Tibial artery (tissue), 4 donors: ENCODE data around the gene TRAP1.
"Not testable (repeated sequence)": the region's sequence is repeated elsewhere in the genome, so short reads cannot be mapped to it uniquely, and the experiment has no call there.

ENCODE experiments used
- DNase-seq, 2 donors: peaks; one replicate each; pipeline ENCODE4 v3.0.0-alpha.2; 2019
- H3K27ac ChIP-seq, 2 donors: fragments of 200-600 bp; sonication (generic) in 1 of 2; 1 replicate in 1 of 2; 2 replicates in 1 of 2; pipeline ENCODE4 v1.5.1; 2018 to 2019; ENCODE audit warnings: mild to moderate bottlenecking in 1 of 2
- H3K27me3 ChIP-seq, 2 donors: fragments of 200-600 bp; sonication (generic) in 1 of 2; one replicate each; pipeline versions ENCODE4 v1.5.1 to v1.6.0; 2016 to 2019
- H3K36me3 ChIP-seq, 3 donors: fragments of 200-600 bp; sonication (generic) in 2 of 3; one replicate each; pipeline ENCODE4 v1.5.1; 2016 to 2019; ENCODE audit warnings: mild to moderate bottlenecking in 2 of 3
- H3K4me1 ChIP-seq, 4 donors: fragments of 200-600 bp; sonication (generic) in 2 of 4; 1 replicate in 3 of 4; 2 replicates in 1 of 4; pipeline ENCODE4 v1.5.1; 2016 to 2019
- H3K4me3 ChIP-seq, 2 donors: fragments of 200-600 bp; sonication (generic) in 1 of 2; 1 replicate in 1 of 2; 2 replicates in 1 of 2; pipeline ENCODE4 v1.5.1; 2018 to 2019; ENCODE audit warnings: mild to moderate bottlenecking in 2 of 2
- H3K9me3 ChIP-seq, 3 donors: fragments of 200-600 bp; sonication (generic) in 1 of 3; one replicate each; pipeline ENCODE4 v1.5.1; 2016 to 2019
- intact Hi-C: fragments of 100-400 bp; cut with DNase I; formaldehyde crosslinking; loops from one replicate; pipeline ENCODE4 v1.15.0; 2023; ENCODE audit warnings: low total_unique reads
- TF ChIP-seq, protein P1 (sequence below), 2 experiments: fragments of 200-600 bp in 1 of 2; fragments of 450-650 bp in 1 of 2; IDR thresholded peaks; one replicate each; pipeline ENCODE4 v1.5.1; 2017 to 2019; ENCODE audit warnings: antibody characterized with exemption in 2 of 2, mild to moderate bottlenecking in 1 of 2, moderate library complexity in 1 of 2

TRAP1 gene

DNA sequence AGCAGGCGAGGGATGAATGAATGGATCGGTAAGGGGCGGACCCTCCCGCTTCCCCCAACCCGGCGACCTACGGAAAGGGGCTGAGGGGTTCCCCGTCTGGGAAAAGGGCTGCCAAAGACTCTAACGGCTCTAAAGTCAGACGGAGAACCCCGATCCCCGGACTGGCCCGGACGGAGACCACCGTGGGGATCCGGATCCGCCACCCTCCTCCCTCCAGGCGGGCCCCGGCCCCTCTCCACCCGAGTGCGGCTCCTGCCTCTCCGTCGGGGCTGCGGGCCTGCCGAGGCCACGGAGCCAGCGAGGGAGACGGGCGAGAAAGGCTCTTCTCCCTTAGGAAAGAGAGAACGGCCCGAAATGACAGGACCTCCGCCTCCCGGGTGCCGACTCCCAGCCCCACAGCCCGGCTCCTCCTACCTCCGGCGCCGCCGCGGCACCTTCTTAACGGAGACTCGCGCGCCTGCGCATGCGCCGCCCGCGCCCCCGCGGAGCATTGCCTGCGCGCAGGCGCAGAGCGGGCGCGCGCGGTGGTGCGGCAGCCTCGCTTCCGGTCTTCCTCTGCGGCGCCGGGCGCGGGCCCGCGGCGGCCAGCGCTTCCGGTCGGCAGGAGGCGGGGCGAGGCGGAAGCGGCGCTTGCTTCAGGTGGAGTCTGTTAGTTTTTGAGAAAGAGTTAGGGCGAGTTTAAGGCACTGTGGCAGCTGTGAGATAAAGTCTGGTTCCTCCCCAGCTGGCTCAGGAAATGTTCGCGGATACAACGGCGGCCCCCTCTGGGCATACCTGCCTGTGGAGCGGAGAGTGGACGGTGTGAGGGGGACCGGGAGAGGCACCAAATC lies 106.0 kb downstream of the TRAP1 start, which contains the start of gene SLX4:
SLX4 (minus strand) TSS at position 461 of the 830 bp plus-strand sequence. CDS start 2,642 bp downstream, outside the sequence.
- peaks cover 0 to 2% (median under 1%) of the 10 kb centered on the region in 3 donors for H3K36me3 ChIP-seq
- intact Hi-C loops = loop anchor here (5.0 kb wide), 1 partner anchor 84 kb away; no protein-coding TSS in a partner anchor
- H3K9me3 ChIP-seq = no peaks in the 10 kb centered on the region
- H3K4me1 ChIP-seq = peaks cover 0 to 27% (median 17%) of the 10 kb centered on the region in 4 donors
- DNase-seq = peak; percentile 85 to 94
- peak within 1 kb of the TSS; percentile 93 for H3K4me3 ChIP-seq
- TF ChIP-seq, protein P1, sequence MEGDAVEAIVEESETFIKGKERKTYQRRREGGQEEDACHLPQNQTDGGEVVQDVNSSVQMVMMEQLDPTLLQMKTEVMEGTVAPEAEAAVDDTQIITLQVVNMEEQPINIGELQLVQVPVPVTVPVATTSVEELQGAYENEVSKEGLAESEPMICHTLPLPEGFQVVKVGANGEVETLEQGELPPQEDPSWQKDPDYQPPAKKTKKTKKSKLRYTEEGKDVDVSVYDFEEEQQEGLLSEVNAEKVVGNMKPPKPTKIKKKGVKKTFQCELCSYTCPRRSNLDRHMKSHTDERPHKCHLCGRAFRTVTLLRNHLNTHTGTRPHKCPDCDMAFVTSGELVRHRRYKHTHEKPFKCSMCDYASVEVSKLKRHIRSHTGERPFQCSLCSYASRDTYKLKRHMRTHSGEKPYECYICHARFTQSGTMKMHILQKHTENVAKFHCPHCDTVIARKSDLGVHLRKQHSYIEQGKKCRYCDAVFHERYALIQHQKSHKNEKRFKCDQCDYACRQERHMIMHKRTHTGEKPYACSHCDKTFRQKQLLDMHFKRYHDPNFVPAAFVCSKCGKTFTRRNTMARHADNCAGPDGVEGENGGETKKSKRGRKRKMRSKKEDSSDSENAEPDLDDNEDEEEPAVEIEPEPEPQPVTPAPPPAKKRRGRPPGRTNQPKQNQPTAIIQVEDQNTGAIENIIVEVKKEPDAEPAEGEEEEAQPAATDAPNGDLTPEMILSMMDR (IDR thresholded peaks at IDR 0.05) = peak in 1 of 2 experiments; percentile 24
- H3K27me3 ChIP-seq = no peaks in the 10 kb centered on the region
- H3K27ac ChIP-seq = peak within 1 kb of the TSS; percentile 81 to 90

- Histone ChIP-seq H3K4me1 (peaks cover 0 to 27% (median 17%) of the 10 kb centered on the region in 4 donors), H3K36me3 (peaks cover 0 to 7% (median 5%) of the 10 kb centered on the region in 3 donors), H3K27ac (peak overlapping the region; percentile 81 to 90), H3K9me3 (no peaks in the 10 kb centered on the region), H3K4me3 (peak overlapping the region; percentile 93), H3K27me3 (no peaks in the 10 kb centered on the region)
- TF ChIP-seq, protein P1 (IDR thresholded peaks at IDR 0.05) = no peak
- intact Hi-C loops = loop anchor here (5.0 kb wide), 1 partner anchor 83 kb away; no protein-coding TSS in a partner anchor
- no peak for DNase-seq
These were observed 106.6 kb downstream of the TRAP1 start for GRCh38 chr16:3610698-3611145.

DNA sequence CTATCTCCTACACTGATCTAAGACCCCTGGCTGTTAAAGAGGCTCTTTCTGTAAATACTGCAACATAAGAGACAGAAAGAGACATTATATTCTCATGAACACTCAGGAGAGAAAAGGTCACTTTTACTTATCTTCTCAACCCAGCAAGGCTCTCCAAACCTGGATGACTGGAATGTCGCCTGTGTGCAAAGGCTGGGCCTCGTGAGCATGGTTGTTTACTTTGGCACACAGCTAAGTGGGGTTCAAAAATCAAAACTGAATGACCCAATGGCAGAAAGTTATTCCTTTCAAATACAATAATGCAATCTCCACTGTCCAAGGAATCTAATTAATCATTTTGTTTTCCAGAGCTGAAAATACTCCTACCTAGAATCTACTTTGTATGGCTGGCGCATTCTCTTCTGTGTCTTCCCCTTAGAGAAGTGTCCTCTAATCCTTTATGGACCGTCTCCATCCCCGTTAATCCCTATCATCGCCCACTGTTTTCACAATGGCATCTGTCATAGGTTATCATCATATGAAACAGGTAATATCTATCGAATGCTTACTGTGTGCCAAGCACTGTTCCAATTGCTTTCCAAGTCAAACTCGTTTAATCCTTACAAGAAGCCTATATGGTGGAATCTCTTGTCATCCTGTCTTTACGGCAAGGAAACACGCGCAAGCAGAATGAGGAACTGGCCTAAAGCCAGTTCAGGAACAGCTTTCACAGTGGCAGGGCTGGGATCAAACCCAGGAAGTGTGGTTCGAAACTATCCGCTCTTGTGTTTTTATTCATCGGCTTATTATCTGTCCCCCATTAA lies 107.2 kb downstream of the TRAP1 start:
- intact Hi-C loops = loop anchor here (5.0 kb wide), 1 partner anchor 83 kb away; no protein-coding TSS in a partner anchor
- no peak overlapping the region for H3K27ac ChIP-seq

DNA sequence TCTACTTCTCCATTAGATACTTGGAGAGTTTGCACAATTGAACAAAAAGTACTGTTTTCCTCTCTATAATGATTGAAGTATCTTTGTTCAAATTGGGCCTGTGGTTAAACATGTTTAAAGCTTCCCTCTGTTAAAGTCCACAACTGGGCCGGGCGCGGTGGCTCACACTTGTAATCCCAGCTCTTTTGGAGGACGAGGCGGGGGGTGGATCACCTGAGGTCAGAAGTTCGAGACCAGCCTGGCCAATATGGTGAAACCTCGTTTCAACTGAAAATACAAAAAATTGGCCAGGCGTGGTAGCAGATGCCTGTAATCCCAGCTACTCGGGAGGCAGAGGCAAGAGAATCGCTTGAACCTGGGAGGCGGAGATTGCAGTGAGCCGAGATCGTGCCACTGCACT lies 108.3 kb downstream of the TRAP1 start:
- H3K27ac ChIP-seq, H3K27me3 ChIP-seq, DNase-seq, H3K4me3 ChIP-seq, H3K9me3 ChIP-seq, intact Hi-C loops: not testable (repeated sequence)
- peaks cover 0 to 11% (median 5%) of the 10 kb centered on the region in 3 donors for H3K36me3 ChIP-seq
- H3K4me1 ChIP-seq = peaks cover 0 to 27% (median 17%) of the 10 kb centered on the region in 4 donors

More for the DNA sequence above, 107.2 kb downstream of the TRAP1 start:
- peaks cover 0 to 27% (median 17%) of the 10 kb centered on the region in 4 donors for H3K4me1 ChIP-seq
- H3K4me3 ChIP-seq = peak overlapping the region in 1 of 2 donors; percentile 93
- TF ChIP-seq, protein P1 (IDR thresholded peaks at IDR 0.05) = no peak
- no peaks in the 10 kb centered on the region for H3K27me3 ChIP-seq
- H3K9me3 ChIP-seq = no peaks in the 10 kb centered on the region
- no peak for DNase-seq
- peaks cover 0 to 10% (median 5%) of the 10 kb centered on the region in 3 donors for H3K36me3 ChIP-seq

DNA sequence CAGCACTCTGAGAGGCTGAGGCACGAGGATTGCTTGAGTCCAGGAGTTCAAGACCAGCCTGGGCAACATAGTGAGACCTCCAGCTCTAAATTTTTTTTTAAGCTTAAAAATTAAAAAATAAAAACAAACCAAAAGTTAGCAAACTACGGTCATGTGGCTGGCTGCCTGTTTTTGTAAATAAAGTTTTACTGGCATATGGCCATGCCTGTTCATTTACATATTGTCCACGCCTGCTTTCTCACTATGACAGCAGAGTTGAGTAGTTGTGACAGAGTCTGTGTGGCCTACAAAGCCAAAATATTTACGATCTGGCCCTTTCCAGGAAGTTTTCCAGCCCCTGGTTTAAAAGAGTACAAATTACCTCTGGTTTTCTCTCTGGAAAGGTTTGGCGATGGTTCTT lies 109.3 kb downstream of the TRAP1 start:
- TF ChIP-seq, protein P1 (IDR thresholded peaks at IDR 0.05) = no peak
- DNase-seq = no peak
- H3K36me3 ChIP-seq = peaks cover 0 to 20% (median 13%) of the 10 kb centered on the region in 3 donors
- intact Hi-C loops = no loop called here
- no peaks in the 10 kb centered on the region for H3K9me3 ChIP-seq
- no peak overlapping the region for H3K4me3 ChIP-seq
- peaks cover 0 to 24% (median 17%) of the 10 kb centered on the region in 4 donors for H3K4me1 ChIP-seq
- no peaks in the 10 kb centered on the region for H3K27me3 ChIP-seq
- H3K27ac ChIP-seq = no peak overlapping the region
